Naive thymus-derived CD4-positive, alpha-beta T cell (primary cell): ENCODE measurements around the gene CCT5. TPM values are rescaled to one million over a fixed set of nuclear protein-coding genes. Genes with fewer than 3 reads are reported as not detected.
"Not testable (repeated sequence)": the region's sequence is repeated elsewhere in the genome, so short reads cannot be mapped to it uniquely, and the experiment has no call there.

Experiments used
- ATAC-seq: fragments of 150-1000 bp; cut with Tn5 transposase; 2 replicates; pipeline ENCODE4 v1.10.0; 2021; ENCODE audit warnings: mild to moderate bottlenecking, moderate library complexity
- CTCF ChIA-PET: fragments of 350-600 bp; sonication (Branson Sonifier 250); formaldehyde crosslinking; loops from one replicate; lab custom pipeline; 2021; ENCODE audit warnings: antibody characterized with exemption; lab: Charles Lee
- POLR2A ChIA-PET: fragments of 350-600 bp; sonication (Branson Sonifier 250); formaldehyde crosslinking; loops from one replicate; lab custom pipeline; 2021; ENCODE audit warnings: antibody characterized with exemption, inconsistent platforms; lab: Charles Lee
- DNase-seq, 9 donors: peaks; one replicate each; pipeline versions ENCODE4 v3.0.0 to v3.0.0-alpha.2; 2020 to 2022; ENCODE audit warnings: mixed read lengths in 1 of 9
- H3K27ac ChIP-seq: one replicate; pipeline ENCODE4 v1.7.0; 2013; ENCODE audit warnings: mild to moderate bottlenecking, low read depth, low read length, moderate library complexity
- H3K27me3 ChIP-seq, 2 donors: one replicate each; pipeline ENCODE4 v1.7.0; 2013; ENCODE audit warnings: low read length in 2 of 2, mild to moderate bottlenecking in 2 of 2, moderate library complexity in 2 of 2; ENCODE audit not compliant: control insufficient read depth in 2 of 2, insufficient read depth in 2 of 2
- H3K36me3 ChIP-seq, 3 experiments: 1 replicate in 2 of 3; 2 replicates in 1 of 3; pipeline ENCODE4 v1.7.0; 2013; ENCODE audit warnings: low read length in 3 of 3, mild to moderate bottlenecking in 3 of 3, moderate library complexity in 1 of 3; ENCODE audit not compliant: insufficient read depth in 3 of 3, control insufficient read depth in 2 of 3
- H3K4me1 ChIP-seq, 2 donors: one replicate each; pipeline ENCODE4 v1.7.0; 2013; ENCODE audit warnings: low read length in 2 of 2, mild to moderate bottlenecking in 2 of 2, moderate library complexity in 1 of 2; ENCODE audit not compliant: control insufficient read depth in 2 of 2, insufficient read depth in 2 of 2
- H3K4me3 ChIP-seq: 2 replicates; pipeline ENCODE4 v1.7.0; 2013; ENCODE audit warnings: mild to moderate bottlenecking, low read length
- H3K9me3 ChIP-seq, 3 experiments: 1 replicate in 2 of 3; 2 replicates in 1 of 3; pipeline ENCODE4 v1.7.0; 2013; ENCODE audit warnings: low read length in 3 of 3; ENCODE audit not compliant: control insufficient read depth in 2 of 3
- H3K27ac Mint-ChIP-seq, 9 donors: one replicate each; pipeline ENCODE4 v1.8.0; 2020 to 2022; ENCODE audit warnings: mixed read lengths in 9 of 9, mild to moderate bottlenecking in 8 of 9, moderate library complexity in 5 of 9, inconsistent platforms in 2 of 9
- H3K27me3 Mint-ChIP-seq, 5 donors: one replicate each; pipeline ENCODE4 v1.8.0; 2021 to 2022; ENCODE audit warnings: mixed read lengths in 5 of 5, mild to moderate bottlenecking in 1 of 5
- H3K36me3 Mint-ChIP-seq, 5 donors: one replicate each; pipeline ENCODE4 v1.8.0; 2020 to 2022; ENCODE audit warnings: mixed read lengths in 5 of 5, mild to moderate bottlenecking in 3 of 5, inconsistent platforms in 1 of 5
- H3K4me1 Mint-ChIP-seq, 7 donors: one replicate each; pipeline ENCODE4 v1.8.0; 2020 to 2022; ENCODE audit warnings: mixed read lengths in 7 of 7, mild to moderate bottlenecking in 3 of 7, inconsistent platforms in 1 of 7
- H3K4me3 Mint-ChIP-seq, 10 donors: one replicate each; pipeline ENCODE4 v1.8.0; 2020 to 2022; ENCODE audit warnings: mild to moderate bottlenecking in 10 of 10, mixed read lengths in 10 of 10, moderate library complexity in 6 of 10, inconsistent platforms in 2 of 10
- H3K9me3 Mint-ChIP-seq, 11 donors: one replicate each; pipeline ENCODE4 v1.8.0; 2020 to 2022; ENCODE audit warnings: mixed read lengths in 11 of 11, mild to moderate bottlenecking in 4 of 11, inconsistent platforms in 1 of 11, moderate library complexity in 1 of 11
- intact Hi-C, 2 donors: fragments of 100-400 bp; cut with micrococcal nuclease; formaldehyde crosslinking; loops; one replicate each; pipeline ENCODE4 v1.15.1; 2023
- polyA plus RNA-seq, 2 donors: library from polyadenylated mRNA; unstranded; fragments of 300-500 nt; fragmentation: Illumina TruSeq; gene quantifications; one replicate each; pipeline ENCODE4 v1.2.3, GENCODE V29; 2021
- total RNA-seq, 6 experiments: library from RNA in 5 of 6; stranded (reverse) in 5 of 6; gene quantifications; 1 replicate in 5 of 6; 2 replicates in 1 of 6; pipeline ENCODE4 v1.2.3 and lab custom pipeline; 2021 to 2026

CCT5 gene
- total and polyA plus RNA-seq, 7 experiments from 2014 or later, result 58.0 to 265 (median 90.8) TPM

DNA sequence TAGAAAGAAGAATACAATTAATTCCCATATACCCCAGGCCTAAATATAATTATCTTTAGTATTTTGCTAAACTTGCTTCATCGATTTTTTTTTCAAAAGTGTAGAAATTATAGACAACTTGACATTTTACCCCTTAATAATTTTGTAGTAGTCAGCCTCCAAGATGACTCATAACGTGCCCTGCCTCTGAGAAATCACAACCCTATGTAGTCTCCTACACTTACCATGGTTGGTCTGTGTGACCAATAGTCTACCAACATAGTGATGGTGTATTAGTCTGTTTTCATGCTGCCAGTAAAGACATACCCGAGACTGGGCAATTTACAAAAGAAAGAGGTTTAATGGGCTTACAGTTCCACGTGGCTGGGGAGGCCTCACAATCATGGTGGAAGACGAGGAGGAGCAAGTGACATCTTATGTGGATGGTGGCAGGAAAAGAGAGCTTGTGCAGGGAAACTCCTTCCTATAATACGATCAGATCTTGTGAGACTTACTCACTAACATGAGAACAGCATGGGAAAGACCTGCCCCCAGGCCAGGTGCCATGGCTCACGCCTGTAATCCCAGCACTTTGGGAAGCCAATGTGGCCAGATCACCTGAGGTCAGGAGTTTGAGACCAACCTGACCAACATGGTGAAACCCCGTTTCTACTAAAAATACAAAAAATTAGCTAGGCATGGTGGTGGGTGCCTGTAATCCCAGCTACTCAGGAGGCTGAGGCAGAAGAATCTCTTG, 60.9 kb downstream of the CCT5 start:
- DNase-seq, ATAC-seq, H3K36me3 ChIP-seq, CTCF ChIA-PET, H3K27ac ChIP-seq, H3K36me3 Mint-ChIP-seq, H3K4me3 ChIP-seq, H3K4me1 ChIP-seq, H3K27ac Mint-ChIP-seq, H3K9me3 Mint-ChIP-seq, intact Hi-C loops, H3K9me3 ChIP-seq, H3K4me3 Mint-ChIP-seq, H3K27me3 ChIP-seq: not testable (repeated sequence)
- peaks cover 5 to 11% (median 7%) of the 10 kb centered on the region in 7 donors for H3K4me1 Mint-ChIP-seq
- POLR2A ChIA-PET, result interaction anchor here (0.8 kb wide), 1 partner anchor 21 kb away, joined by 4 read pairs; no protein-coding TSS in a partner anchor
- H3K27me3 Mint-ChIP-seq, result peaks cover 8 to 32% (median 31%) of the 10 kb centered on the region in 5 donors

DNA sequence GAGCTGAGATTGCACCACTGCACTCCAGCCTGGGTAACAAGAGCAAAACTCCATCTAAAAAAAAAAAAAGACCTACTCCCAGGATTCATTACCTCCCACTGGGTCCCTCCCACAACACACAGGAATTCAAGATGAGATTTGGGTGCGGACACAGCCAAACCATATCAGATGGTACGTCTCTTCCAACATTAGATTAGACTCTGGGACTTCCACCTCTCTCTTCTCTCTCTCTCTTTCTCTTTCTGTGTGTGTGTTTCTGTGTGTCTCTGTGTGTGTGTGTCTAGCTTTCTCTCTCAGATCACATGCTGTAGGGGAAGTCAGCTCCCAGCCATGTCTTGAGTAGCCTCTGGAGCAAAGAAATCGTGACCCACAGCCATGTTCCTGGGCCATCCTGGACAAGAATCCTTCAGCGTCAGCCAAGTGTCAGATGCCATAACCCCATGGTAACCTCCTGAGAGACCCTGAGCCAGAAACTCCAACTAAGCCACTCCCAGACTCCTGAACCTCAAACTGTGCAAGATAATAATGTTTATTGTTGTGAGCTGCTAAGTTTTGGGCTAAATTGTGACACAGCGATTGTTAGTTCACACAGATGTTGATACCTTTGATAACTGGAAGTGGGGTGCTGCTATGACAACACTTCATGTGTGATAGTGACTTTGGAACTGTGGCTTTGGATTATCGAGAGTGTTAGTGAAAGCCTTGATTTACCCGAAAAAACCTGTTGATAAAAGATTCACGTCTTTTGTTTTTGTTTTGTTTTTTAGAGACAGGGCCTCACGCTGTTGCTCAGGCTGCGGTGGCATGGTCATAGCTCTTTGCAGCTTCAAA, 61.7 kb downstream of the CCT5 start:
- Histone ChIP-seq H3K4me3 (no peak overlapping the region), H3K4me1 (no peaks in the 10 kb centered on the region), H3K36me3 (no peaks in the 10 kb centered on the region), H3K27me3 (peaks cover 0 to 3% of the 10 kb centered on the region in 2 donors), H3K27ac (no peak overlapping the region), H3K9me3 (no peaks in the 10 kb centered on the region)
- ChIA-PET CTCF (no interaction called here), POLR2A (interaction anchor here (0.8 kb wide), 1 partner anchor 21 kb away, joined by 4 read pairs; no protein-coding TSS in a partner anchor)
- peaks cover 4 to 30% (median 24%) of the 10 kb centered on the region in 5 donors for H3K27me3 Mint-ChIP-seq
- intact Hi-C loops, result no loop called here
- peaks cover 0 to 4% (median 0%) of the 10 kb centered on the region in 5 donors for H3K36me3 Mint-ChIP-seq
- no peaks in the 10 kb centered on the region for H3K9me3 Mint-ChIP-seq
- no peak overlapping the region for H3K4me3 Mint-ChIP-seq
- H3K4me1 Mint-ChIP-seq, result peaks cover 5 to 10% (median 7%) of the 10 kb centered on the region in 7 donors
- DNase-seq (no peak), ATAC-seq (no peak)
- H3K27ac Mint-ChIP-seq, result no peak overlapping the region

DNA sequence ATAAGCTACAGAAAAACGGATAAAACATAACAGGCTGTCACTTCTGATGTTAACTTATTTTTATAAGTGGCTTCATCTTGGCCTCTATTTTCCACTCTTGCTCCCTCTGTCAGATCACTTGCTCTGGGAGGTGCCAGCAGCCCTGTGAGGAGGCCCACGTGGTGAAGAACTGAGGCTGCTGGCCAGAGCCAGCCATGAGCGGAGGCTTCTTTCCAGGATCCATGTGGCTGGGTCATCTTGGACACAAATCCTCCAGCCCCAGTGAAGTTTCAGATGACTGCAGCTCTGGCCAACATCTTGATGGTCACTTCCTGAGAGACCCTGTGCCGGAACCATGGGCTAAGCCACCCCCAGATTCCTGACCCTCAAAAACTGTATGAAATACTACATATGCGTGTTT, 65.1 kb downstream of the CCT5 start:
- no peak overlapping the region for H3K27ac ChIP-seq
- no peaks in the 10 kb centered on the region for H3K36me3 ChIP-seq
- no peaks in the 10 kb centered on the region for H3K9me3 ChIP-seq
- no peaks in the 10 kb centered on the region for H3K4me1 Mint-ChIP-seq
- intact Hi-C loops, result no loop called here
- ATAC-seq (no peak), DNase-seq (no peak)
- ChIA-PET CTCF (no interaction called here), POLR2A (no interaction called here)
- H3K4me3 ChIP-seq, result no peak overlapping the region
- H3K9me3 Mint-ChIP-seq, result no peaks in the 10 kb centered on the region
- H3K4me1 ChIP-seq, result no peaks in the 10 kb centered on the region
- peaks cover 0 to 4% (median 0%) of the 10 kb centered on the region in 5 donors for H3K36me3 Mint-ChIP-seq
- H3K4me3 Mint-ChIP-seq, result no peak overlapping the region
- H3K27me3 ChIP-seq, result no peaks in the 10 kb centered on the region
- no peak overlapping the region for H3K27ac Mint-ChIP-seq
- H3K27me3 Mint-ChIP-seq, result peaks cover 4 to 16% (median 11%) of the 10 kb centered on the region in 5 donors

Other genes starting within 250 kb of the CCT5 start
- 10 to 100 TPM in 4 of 5 experiments, 1 to 10 TPM in 1; 9.1 to 20.0 (median 16.9) TPM for gene ATPSCKMT, start 392 bp upstream of the CCT5 start, total RNA-seq
- gene ATPSCKMT, start 392 bp upstream of the CCT5 start, polyA plus RNA-seq, result 10 to 100 TPM in 1 of 2 donors, 1 to 10 TPM in 1; 7.4 to 12.3 TPM
- 1 to 10 TPM in 3 of 5 experiments, under 1 TPM in 2; 0.21 to 1.8 (median 1.3) TPM for gene CMBL, start 57.6 kb downstream of the CCT5 start, total RNA-seq
- under 1 TPM; 0.63 to 0.83 TPM for gene CMBL, start 57.6 kb downstream of the CCT5 start, polyA plus RNA-seq
- 100 to 1,000 TPM in 4 of 5 experiments, 10 to 100 TPM in 1; 85.4 to 211 (median 180) TPM for gene MARCHF6, start 103.4 kb downstream of the CCT5 start, total RNA-seq
- gene MARCHF6, start 103.4 kb downstream of the CCT5 start, polyA plus RNA-seq, result 10 to 100 TPM; 42.5 to 49.4 TPM
- gene ROPN1L, start 191.6 kb downstream of the CCT5 start, total RNA-seq, result 1 to 10 TPM in 2 of 5 experiments, under 1 TPM in 3; 0.32 to 2.6 (median 0.61) TPM
- gene ROPN1L, start 191.6 kb downstream of the CCT5 start, polyA plus RNA-seq, result 1 to 10 TPM; 1.4 to 1.9 TPM